Mesothelial cell of epicardium (in vitro differentiated cells): ENCODE results near the gene LRRC75A. TPM values are rescaled to one million over a fixed set of nuclear protein-coding genes. Genes with fewer than 3 reads are reported as not detected.
"Not testable (repeated sequence)": the region's sequence is repeated elsewhere in the genome, so short reads cannot be mapped to it uniquely, and the experiment has no call there.

Experiments used
- DNase-seq, 2 experiments: peaks; one replicate each; pipeline ENCODE4 v3.0.0; 2021; ENCODE audit warnings: low spot score in 2 of 2; ENCODE audit not compliant: unreplicated experiment in 2 of 2
- H3K27ac Mint-ChIP-seq: 2 replicates; pipeline ENCODE4 v1.8.0; 2021; ENCODE audit warnings: mixed read lengths
- H3K27me3 Mint-ChIP-seq: 2 replicates; pipeline ENCODE4 v1.8.0; 2021; ENCODE audit warnings: low read depth, mixed read lengths
- H3K36me3 Mint-ChIP-seq: 2 replicates; pipeline ENCODE4 v1.8.0; 2021; ENCODE audit warnings: mixed read lengths
- H3K4me1 Mint-ChIP-seq: 2 replicates; pipeline ENCODE4 v1.8.0; 2021; ENCODE audit warnings: mixed read lengths
- H3K4me3 Mint-ChIP-seq: 2 replicates; pipeline ENCODE4 v1.8.0; 2021; ENCODE audit warnings: mild to moderate bottlenecking, moderate library complexity, mixed read lengths
- H3K9me3 Mint-ChIP-seq: 2 replicates; pipeline ENCODE4 v1.8.0; 2021; ENCODE audit warnings: mixed read lengths
- CTCF ChIP-seq: fragments of 200-600 bp; sonication (generic); IDR thresholded peaks from one replicate; pipeline ENCODE4 v1.5.0; 2021; ENCODE audit warnings: antibody characterized with exemption; ENCODE audit not compliant: unreplicated experiment
- total RNA-seq: library from RNA; stranded (reverse); gene quantifications from 3 replicates; pipeline ENCODE4 v1.2.1, GENCODE V29; 2021

LRRC75A gene
- total RNA-seq, 1 donor from 2014 or later: 4.0 TPM

DNA sequence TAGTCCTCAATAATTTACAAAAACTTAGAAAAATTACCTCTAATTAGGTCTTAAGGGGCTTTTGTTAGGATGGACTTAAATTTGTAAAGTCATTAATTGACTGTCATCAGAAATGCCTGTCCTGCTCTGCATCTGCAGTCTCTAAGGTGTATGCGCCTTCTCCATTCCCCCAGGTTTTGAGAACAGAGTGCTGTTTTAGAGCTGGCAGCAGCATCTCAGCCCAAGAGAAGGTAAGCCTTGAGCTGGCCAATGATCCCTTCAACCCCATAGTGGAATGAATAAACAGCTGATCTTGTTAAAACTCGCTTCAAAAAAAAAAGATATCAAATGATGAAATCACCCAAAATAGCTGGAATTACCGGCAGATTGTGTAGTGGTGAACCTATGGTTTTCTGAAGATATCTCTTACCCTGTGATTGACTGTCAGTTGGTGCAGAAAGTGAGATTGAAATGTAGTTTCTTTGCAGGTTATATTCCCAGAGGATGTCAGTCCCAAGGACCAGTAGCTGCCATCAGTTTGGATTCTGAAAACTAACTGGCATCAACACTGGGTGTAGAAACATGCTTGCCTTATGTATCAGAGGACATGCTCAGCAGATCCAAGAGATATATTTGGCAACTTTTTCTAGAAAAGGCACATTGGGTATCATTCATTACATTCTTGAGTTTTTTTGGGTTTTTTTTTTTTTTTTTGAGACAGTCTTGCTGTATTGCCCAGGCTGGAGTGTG lies 50.9 kb downstream of the LRRC75A start:
- Mint-ChIP-seq H3K36me3 (peaks cover 20% of the 10 kb centered on the region), H3K9me3 (no peaks in the 10 kb centered on the region), H3K27me3 (no peaks in the 10 kb centered on the region), H3K4me3 (peak overlapping the region; percentile 53), H3K4me1 (peaks cover 46% of the 10 kb centered on the region), H3K27ac (peak overlapping the region; percentile 61)
- DNase-seq: no peak
- no peak for TF ChIP-seq CTCF

DNA sequence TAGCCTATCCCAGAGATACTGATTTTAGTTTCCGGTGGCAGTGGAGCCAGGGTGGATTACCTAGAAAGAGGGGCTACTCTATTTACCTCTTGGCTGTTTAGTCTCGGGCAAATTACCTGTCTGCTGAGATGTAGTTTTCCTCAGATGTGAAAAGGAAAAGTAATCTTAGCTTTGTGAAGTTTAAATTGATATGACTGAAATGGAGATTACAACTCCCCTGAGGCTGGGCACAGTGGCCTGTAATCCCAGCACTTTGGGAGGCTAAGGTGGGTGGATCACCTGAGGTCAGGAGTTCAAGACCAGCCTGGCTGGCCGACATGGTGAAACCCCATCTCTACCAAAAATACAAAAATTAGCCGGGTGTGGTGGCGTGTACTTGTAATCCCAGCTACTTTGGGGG lies 51.6 kb downstream of the LRRC75A start:
- H3K27ac Mint-ChIP-seq: peak overlapping the region; percentile 89
- peak overlapping the region; percentile 97 for H3K4me3 Mint-ChIP-seq
- peaks cover 43% of the 10 kb centered on the region for H3K4me1 Mint-ChIP-seq
- H3K9me3 Mint-ChIP-seq, DNase-seq, H3K27me3 Mint-ChIP-seq: not testable (repeated sequence)
- peaks cover 20% of the 10 kb centered on the region for H3K36me3 Mint-ChIP-seq

- no peak for DNase-seq
- Mint-ChIP-seq H3K36me3 (peaks cover 20% of the 10 kb centered on the region), H3K9me3 (no peaks in the 10 kb centered on the region), H3K27ac (peak overlapping the region; percentile 89), H3K4me3 (peak overlapping the region; percentile 97), H3K27me3 (no peaks in the 10 kb centered on the region), H3K4me1 (peaks cover 43% of the 10 kb centered on the region)
- no peak for TF ChIP-seq CTCF
These were observed 52.1 kb downstream of the LRRC75A start for GRCh38 chr17:16439811-16440351.

- Mint-ChIP-seq H3K4me1 (peaks cover 40% of the 10 kb centered on the region), H3K27ac (peak overlapping the region; percentile 89), H3K4me3 (peak overlapping the region; percentile 97), H3K27me3 (no peaks in the 10 kb centered on the region), H3K9me3 (no peaks in the 10 kb centered on the region), H3K36me3 (peaks cover 20% of the 10 kb centered on the region)
- DNase-seq: no peak
- TF ChIP-seq CTCF: no peak
These were observed 52.6 kb downstream of the LRRC75A start for GRCh38 chr17:16439303-16439791.

DNA sequence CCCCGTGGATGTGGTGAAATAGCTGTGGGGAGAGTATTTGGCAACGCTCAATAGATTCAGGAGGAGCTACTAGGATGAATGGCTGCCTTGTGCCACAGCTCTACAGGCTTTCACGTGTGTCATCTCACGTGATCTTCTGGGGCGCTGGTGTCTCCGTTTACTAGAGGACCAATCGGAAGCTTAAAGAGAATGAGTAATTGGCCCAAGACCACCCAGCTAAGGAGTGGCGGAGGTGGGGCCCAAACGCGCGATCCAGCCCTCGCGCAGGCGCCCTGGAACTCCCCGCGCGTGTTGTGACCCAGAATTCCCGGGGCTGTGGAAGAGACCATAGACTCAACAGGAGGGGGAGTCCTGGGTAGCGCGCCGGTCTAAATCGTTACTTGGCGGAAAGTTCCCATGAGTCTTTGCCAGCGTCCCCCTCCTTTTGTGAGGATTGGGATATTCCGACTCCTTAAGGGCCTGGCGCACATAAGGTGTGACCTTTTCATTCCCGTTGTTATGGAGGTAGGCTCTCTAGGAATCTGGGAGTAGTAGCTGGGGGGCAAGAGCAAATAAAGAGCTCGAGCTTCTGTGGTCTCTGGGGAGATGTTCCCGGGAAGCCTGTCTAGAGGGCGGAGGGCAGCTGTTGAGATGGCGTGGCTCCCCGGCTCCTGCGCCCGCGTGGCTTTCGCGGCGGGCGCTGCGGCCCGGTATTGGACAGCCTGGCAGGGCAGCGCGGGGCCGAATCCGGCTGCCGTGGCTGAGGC lies 53.3 kb downstream of the LRRC75A start:
- Mint-ChIP-seq H3K27ac (peak overlapping the region; percentile 89), H3K9me3 (no peaks in the 10 kb centered on the region), H3K4me1 (peaks cover 37% of the 10 kb centered on the region), H3K36me3 (peaks cover 17% of the 10 kb centered on the region), H3K4me3 (peak overlapping the region; percentile 97), H3K27me3 (no peaks in the 10 kb centered on the region)
- no peak for TF ChIP-seq CTCF
- peak; percentile 93 to 96 for DNase-seq

DNA sequence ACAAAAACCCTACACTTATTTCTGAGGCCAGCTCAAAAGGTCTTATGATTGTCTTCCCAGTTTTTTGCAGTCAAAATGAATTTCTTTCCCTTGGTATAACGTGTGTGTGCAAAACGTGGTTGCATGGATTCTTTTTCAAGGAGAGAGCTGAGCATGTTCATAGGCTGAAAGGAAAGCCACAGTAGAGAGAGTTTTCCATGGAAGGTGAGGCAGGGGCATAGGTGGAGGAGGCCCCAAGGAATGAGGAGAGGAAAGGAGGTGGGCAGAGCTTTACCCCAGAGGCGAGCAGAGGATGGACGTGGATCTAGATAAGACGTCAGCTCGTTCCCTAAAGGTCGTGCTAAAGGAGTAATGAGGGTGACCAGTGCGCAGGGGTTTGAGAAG lies 53.8 kb downstream of the LRRC75A start:
- Mint-ChIP-seq H3K27ac (peak overlapping the region; percentile 89), H3K9me3 (no peaks in the 10 kb centered on the region), H3K27me3 (no peaks in the 10 kb centered on the region), H3K36me3 (peaks cover 17% of the 10 kb centered on the region), H3K4me1 (peaks cover 37% of the 10 kb centered on the region), H3K4me3 (peak overlapping the region; percentile 97)
- DNase-seq: no peak
- TF ChIP-seq CTCF: no peak
